ENCODE data around the gene STRN4. TPM values are rescaled to one million over a fixed set of nuclear protein-coding genes. Genes with fewer than 3 reads are reported as not detected.

Gene STRN4
- total and polyA plus RNA-seq, 9 of the 15 experiments (the other 6 are each of a cell fraction or from before 2014, with no cell fraction given), result 0.62 to 83.7 (median 36.9) TPM

DNA sequence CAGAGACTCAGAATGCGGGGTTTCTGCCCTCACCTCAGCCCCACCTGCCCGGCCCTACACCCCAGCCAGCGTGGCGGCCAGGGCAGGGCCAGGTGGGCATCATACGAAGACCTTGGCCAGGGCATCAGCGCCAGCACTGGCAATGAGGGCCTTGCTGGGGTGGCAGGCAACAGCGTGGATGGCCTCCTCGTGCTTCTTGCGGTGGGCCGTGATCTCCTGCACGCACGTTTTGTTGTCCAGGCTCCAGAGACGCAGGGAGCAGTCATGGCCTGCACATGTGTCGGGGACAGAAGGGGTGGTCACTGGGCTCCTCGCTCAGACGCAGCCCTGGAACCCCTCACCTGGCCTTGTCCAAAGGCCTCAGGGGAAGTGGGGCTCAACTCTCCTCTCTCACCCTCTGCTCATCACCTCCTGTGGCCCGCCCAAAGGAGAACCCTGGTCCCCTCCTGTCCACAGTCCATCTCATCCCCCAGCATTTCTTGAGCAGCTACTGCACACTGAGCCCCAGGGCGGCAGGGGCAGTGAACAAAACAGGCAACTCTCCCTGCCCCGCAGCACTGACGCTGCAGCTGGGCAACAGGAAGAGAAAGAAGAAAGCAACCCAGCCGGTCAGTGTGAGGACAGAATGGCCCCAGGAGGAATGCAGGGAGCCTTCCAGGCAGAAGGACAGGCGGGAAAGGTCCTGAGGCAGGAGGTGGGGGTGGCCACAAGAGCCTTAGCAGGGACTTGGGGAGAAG lies 25.6 kb downstream of the STRN4 start:
- Histone ChIP-seq H3K4me2 (ENCODE audit: insufficient read depth, low read length) (no peak overlapping the region), H3K9me3 (replicated peaks; ENCODE audit: control insufficient read depth, insufficient read depth, low read depth, low read length) (no peaks in the 10 kb centered on the region), H3K4me3 (no peak overlapping the region), H3K27me3 (ENCODE audit: control insufficient read depth in 2 of 2, insufficient read depth in 2 of 2, low read length in 2 of 2) (no peaks in the 10 kb centered on the region), H3K9ac (ENCODE audit: insufficient read depth in 1 of 2, low read depth in 2 of 2, low read length in 2 of 2) (peak overlapping the region in 1 of 2 experiments; percentile 32; a peak in 2 of 4 replicates), H3K9me1 (ENCODE audit: control insufficient read depth, insufficient read depth, low read length) (no peaks in the 10 kb centered on the region), H3K79me2 (ENCODE audit: control insufficient read depth, insufficient read depth, low read length) (peaks cover 11% of the 10 kb centered on the region), H4K20me1 (replicated peaks; ENCODE audit: control insufficient read depth, insufficient read depth, low read length) (peaks cover 7% of the 10 kb centered on the region; the same call in 1 of the 2 replicates), H3K27ac (ENCODE audit: extremely low read depth, low read depth, low read length) (no peak overlapping the region), H2AFZ (ENCODE audit: low read depth, low read length) (no peak overlapping the region), H3K4me1 (replicated peaks in 1 of 2; ENCODE audit: control insufficient read depth in 2 of 2, insufficient read depth in 2 of 2, low read length in 2 of 2) (peaks cover 10 to 68% of the 10 kb centered on the region in 2 experiments; a peak in 4 of 5 replicates), H3K36me3 (ENCODE audit: control insufficient read depth, insufficient read depth, low read length) (peaks cover 73% of the 10 kb centered on the region; the same call in 2 of the 3 replicates)
- intact Hi-C loops (cut with micrococcal nuclease) (no loop called here), in situ Hi-C loops (cut with MboI) (no loop called here)
- POLR2A ChIA-PET, result interaction anchor here (1.3 kb wide), 1 partner anchor 10 kb away, joined by 5 read pairs; no protein-coding TSS in a partner anchor
- BruUV-seq (replicated peaks), result no TSS peak
- FAIRE-seq, result no peak
- CTCF ChIA-PET (ENCODE audit: low intra/inter-chr PET ratio), result no interaction called here
- no peak for ATAC-seq
- no peak for DNase-seq (ENCODE audit: extremely low read depth in 1 of 4, low spot score in 3 of 4)
- TF ChIP-seq CEBPG (CRISPR knock-in tag; IDR thresholded peaks at IDR 0.05) (no peak), CEBPG (tag; conservative IDR thresholded peaks at IDR 0.05 in 1 of 2, IDR thresholded peaks at IDR 0.05 in 1 of 2) (no peak), RBM22 (IDR thresholded peaks at IDR 0.05; ENCODE audit: low read depth, low read length, poor library complexity, severe bottlenecking) (peak; percentile 57), ERF (CRISPR knock-in tag; IDR thresholded peaks at IDR 0.05) (no peak), RBFOX2 (IDR thresholded peaks at IDR 0.05; ENCODE audit: low read depth, low read length) (0 out of 2 replicates have a peak, but pooled peaks have one; percentile 18), POLR2G (IDR thresholded peaks at IDR 0.05; ENCODE audit: low read depth, low read length) (peak; percentile 42; the same call in 1 of the 2 replicates), ZNF668 (CRISPR knock-in tag; IDR thresholded peaks at IDR 0.05) (no peak)
- TF ChIP-seq, protein P1, sequence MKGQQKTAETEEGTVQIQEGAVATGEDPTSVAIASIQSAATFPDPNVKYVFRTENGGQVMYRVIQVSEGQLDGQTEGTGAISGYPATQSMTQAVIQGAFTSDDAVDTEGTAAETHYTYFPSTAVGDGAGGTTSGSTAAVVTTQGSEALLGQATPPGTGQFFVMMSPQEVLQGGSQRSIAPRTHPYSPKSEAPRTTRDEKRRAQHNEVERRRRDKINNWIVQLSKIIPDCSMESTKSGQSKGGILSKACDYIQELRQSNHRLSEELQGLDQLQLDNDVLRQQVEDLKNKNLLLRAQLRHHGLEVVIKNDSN (CRISPR knock-in tag; IDR thresholded peaks at IDR 0.05), result no peak
- 88% methylated on average over 15 of the region's 22 CpGs for WGBS (ENCODE audit: insufficient coverage, low coverage, missing lambda C conversion rate)
